Measurements from ENCODE around the gene IRX6. TPM values are rescaled to one million over a fixed set of nuclear protein-coding genes. Genes with fewer than 3 reads are reported as not detected.

The IRX6 gene
- total RNA-seq, 1 experiment from 2014 or later: not detected

- ChIA-PET POLR2A (no interaction called here), CTCF (interaction anchor here (0.6 kb wide), 1 partner anchor 504 kb away, joined by 3 read pairs; no protein-coding TSS in a partner anchor)
- intact Hi-C loops (cut with micrococcal nuclease): no loop called here
- no peaks in the 10 kb centered on the region for H3K9me3 Mint-ChIP-seq (ENCODE audit: unreplicated experiment)
- no TSS peak for BruUV-seq (replicated peaks)
- H3K36me3 Mint-ChIP-seq (ENCODE audit: insufficient read depth, unreplicated experiment): peaks cover 7% of the 10 kb centered on the region
- H3K27ac Mint-ChIP-seq (ENCODE audit: low read depth, unreplicated experiment): no peak overlapping the region
- no peak overlapping the region for H3K4me3 Mint-ChIP-seq (ENCODE audit: unreplicated experiment)
- peaks cover 2% of the 10 kb centered on the region for H3K27me3 Mint-ChIP-seq (ENCODE audit: insufficient read depth, unreplicated experiment)
- DNase-seq (ENCODE audit: unreplicated experiment): no peak
- TF ChIP-seq CTCF (IDR thresholded peaks at IDR 0.05; ENCODE audit: unreplicated experiment): no peak
- H3K4me1 Mint-ChIP-seq (ENCODE audit: insufficient read depth, unreplicated experiment): peaks cover 2% of the 10 kb centered on the region
Measured at GRCh38 chr16:55338646-55339045, 14.6 kb downstream of the IRX6 start.

- DNase-seq (ENCODE audit: unreplicated experiment): no peak
- Mint-ChIP-seq H3K27me3 (ENCODE audit: insufficient read depth, unreplicated experiment) (no peaks in the 10 kb centered on the region), H3K4me3 (ENCODE audit: unreplicated experiment) (no peak overlapping the region), H3K27ac (ENCODE audit: low read depth, unreplicated experiment) (no peak overlapping the region), H3K4me1 (ENCODE audit: insufficient read depth, unreplicated experiment) (no peaks in the 10 kb centered on the region), H3K9me3 (ENCODE audit: unreplicated experiment) (no peaks in the 10 kb centered on the region), H3K36me3 (ENCODE audit: insufficient read depth, unreplicated experiment) (peaks cover 7% of the 10 kb centered on the region)
- BruUV-seq (replicated peaks): no TSS peak
- intact Hi-C loops (cut with micrococcal nuclease): no loop called here
- no peak for TF ChIP-seq CTCF (IDR thresholded peaks at IDR 0.05; ENCODE audit: unreplicated experiment)
- CTCF ChIA-PET: interaction anchor here (1.1 kb wide), 1 partner anchor 28 kb away, joined by 3 read pairs; no protein-coding TSS in a partner anchor
- POLR2A ChIA-PET: no interaction called here
Measured at GRCh38 chr16:55340445-55340844, 16.4 kb downstream of the IRX6 start.

GRCh38 chr16:55341681-55342080 is 17.7 kb downstream of the IRX6 start:
- Mint-ChIP-seq H3K4me1 (ENCODE audit: insufficient read depth, unreplicated experiment) (no peaks in the 10 kb centered on the region), H3K27ac (ENCODE audit: low read depth, unreplicated experiment) (no peak overlapping the region), H3K27me3 (ENCODE audit: insufficient read depth, unreplicated experiment) (no peaks in the 10 kb centered on the region), H3K36me3 (ENCODE audit: insufficient read depth, unreplicated experiment) (peaks cover 7% of the 10 kb centered on the region), H3K9me3 (ENCODE audit: unreplicated experiment) (no peaks in the 10 kb centered on the region), H3K4me3 (ENCODE audit: unreplicated experiment) (no peak overlapping the region)
- BruUV-seq (replicated peaks): no TSS peak
- DNase-seq (ENCODE audit: unreplicated experiment): no peak
- TF ChIP-seq CTCF (IDR thresholded peaks at IDR 0.05; ENCODE audit: unreplicated experiment): no peak
- intact Hi-C loops (cut with micrococcal nuclease): no loop called here
- ChIA-PET POLR2A (no interaction called here), CTCF (no interaction called here)

- intact Hi-C loops (cut with micrococcal nuclease): no loop called here
- H3K36me3 Mint-ChIP-seq (ENCODE audit: insufficient read depth, unreplicated experiment): no peaks in the 10 kb centered on the region
- DNase-seq (ENCODE audit: unreplicated experiment): no peak
- H3K9me3 Mint-ChIP-seq (ENCODE audit: unreplicated experiment): no peaks in the 10 kb centered on the region
- ChIA-PET POLR2A (no interaction called here), CTCF (interaction anchor here (0.5 kb wide), 1 partner anchor 19 kb away, joined by 4 read pairs; no protein-coding TSS in a partner anchor)
- no peak overlapping the region for H3K27ac Mint-ChIP-seq (ENCODE audit: low read depth, unreplicated experiment)
- TF ChIP-seq CTCF (IDR thresholded peaks at IDR 0.05; ENCODE audit: unreplicated experiment): no peak
- H3K4me1 Mint-ChIP-seq (ENCODE audit: insufficient read depth, unreplicated experiment): no peaks in the 10 kb centered on the region
- H3K27me3 Mint-ChIP-seq (ENCODE audit: insufficient read depth, unreplicated experiment): no peaks in the 10 kb centered on the region
- H3K4me3 Mint-ChIP-seq (ENCODE audit: unreplicated experiment): no peak overlapping the region
- no TSS peak for BruUV-seq (replicated peaks)
Measured at GRCh38 chr16:55346475-55346874, 22.5 kb downstream of the IRX6 start.
